Right hindlimb (tissue), 1 donor: ENCODE measurements around the gene ATP1A1.

Source experiments
- DNase-seq: peaks from one replicate; pipeline ENCODE4 v3.0.0-alpha.2; 2018

ATP1A1 gene

GRCh38 chr1:116446686-116447085 lies 73.6 kb downstream of the ATP1A1 start:
- no peak for DNase-seq

- no peak for DNase-seq
These were observed 75.8 kb downstream of the ATP1A1 start for GRCh38 chr1:116448785-116449385.

DNA sequence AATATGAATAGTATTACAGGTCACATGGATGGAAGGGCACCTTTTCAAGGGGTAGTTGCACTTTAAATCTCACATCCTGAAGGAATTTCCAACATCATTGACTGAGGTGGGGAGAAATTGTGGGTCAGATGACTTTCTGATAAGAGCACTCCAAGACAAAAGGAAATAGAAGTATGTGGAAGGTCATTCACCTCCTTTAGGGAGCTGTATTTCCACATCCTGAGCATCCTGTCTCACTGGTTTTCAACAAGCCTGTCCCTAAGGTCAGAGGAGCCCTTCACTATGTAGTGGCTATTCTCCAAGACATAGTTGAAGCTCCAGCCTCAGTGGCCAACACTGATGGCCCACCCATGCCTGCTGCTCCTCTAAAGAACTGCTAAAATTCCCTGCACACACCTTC lies 76.5 kb downstream of the ATP1A1 start:
- no peak for DNase-seq

DNA sequence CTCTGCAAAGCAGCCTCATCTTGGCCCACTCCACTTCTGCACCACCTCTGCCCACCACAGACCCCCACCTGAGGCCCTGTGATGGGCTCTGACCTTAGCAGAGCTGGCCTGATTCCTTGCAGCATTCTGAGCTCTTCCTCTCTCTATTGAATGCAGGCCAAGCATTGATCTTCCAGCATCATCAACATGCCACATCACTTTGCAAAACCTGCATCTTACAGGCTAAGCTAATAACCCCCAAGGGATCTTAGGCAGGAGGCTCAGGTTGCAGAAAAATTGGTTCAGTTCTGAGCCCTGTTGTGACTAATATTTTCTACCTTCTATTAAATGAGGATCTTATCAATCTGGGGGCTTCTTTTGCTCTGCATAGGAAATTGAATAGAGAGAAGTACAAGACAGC lies 78.7 kb downstream of the ATP1A1 start:
- no peak for DNase-seq

DNA sequence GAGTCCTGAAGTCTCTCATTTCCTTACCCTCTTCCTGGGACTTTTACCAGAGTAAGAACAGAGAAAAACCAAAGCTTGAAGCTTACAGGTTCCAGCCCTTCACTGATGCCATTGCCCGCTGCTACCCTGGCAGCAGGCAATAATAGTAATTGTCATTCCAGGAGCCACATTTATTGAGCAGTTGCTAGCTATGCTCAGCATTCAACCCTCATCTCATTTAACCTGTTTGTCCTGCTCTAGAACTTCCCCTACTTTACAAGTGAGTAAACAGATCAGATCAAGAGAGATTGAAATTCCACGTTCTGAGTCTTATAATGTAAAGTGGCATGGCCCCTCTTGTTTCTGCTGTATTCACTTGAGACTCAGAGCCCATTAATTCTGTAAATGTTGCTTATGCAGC lies 80.4 kb downstream of the ATP1A1 start:
- no peak for DNase-seq

DNA sequence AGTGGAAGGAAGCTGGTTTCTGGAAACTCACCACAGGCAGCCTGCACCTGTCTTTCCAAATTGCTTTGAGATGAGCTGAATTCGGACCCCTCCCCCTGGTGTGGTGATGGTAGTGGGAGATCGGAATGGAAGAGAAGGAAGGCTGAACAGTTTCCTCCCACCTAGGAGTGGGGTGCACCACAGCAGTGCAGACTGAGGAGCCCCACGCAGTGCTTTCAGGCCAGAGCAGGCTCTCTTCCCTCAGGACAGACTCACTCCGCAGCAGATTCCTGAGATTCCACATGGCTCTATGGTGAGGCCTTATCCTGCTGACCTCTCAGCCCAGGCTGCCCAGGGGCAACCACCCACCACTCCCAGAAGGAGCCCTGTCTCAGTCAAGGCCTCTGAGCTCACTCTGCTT lies 80.9 kb downstream of the ATP1A1 start:
- DNase-seq = no peak
